Activated CD4-positive, alpha-beta T cell treated with anti-CD3 and anti-CD28 coated beads, Interleukin-2, amount 50 U/mL, for 48 hours (primary cell): ENCODE results near the gene PCDH11X.
"Not testable (repeated sequence)": the region's sequence is repeated elsewhere in the genome, so short reads cannot be mapped to it uniquely, and the experiment has no call there.

Experiments
- DNase-seq, 2 experiments: peaks; one replicate each; pipeline ENCODE4 v3.0.0-alpha.2; 2020

PCDH11X gene

DNA sequence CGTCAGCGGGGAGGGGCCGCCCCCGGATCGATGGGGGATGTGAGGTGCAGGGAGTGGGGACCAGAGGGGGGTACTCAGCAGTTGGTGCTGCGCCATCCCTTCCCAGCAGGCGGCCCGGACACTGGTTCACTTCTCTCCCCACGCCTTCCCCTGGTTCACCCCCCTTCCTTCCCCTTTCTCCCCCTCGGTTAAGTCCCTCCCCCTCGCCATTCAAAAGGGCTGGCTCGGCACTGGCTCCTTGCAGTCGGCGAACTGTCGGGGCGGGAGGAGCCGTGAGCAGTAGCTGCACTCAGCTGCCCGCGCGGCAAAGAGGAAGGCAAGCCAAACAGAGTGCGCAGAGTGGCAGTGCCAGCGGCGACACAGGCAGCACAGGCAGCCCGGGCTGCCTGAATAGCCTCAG lies at the start of gene PCDH11X:
TSS of gene PCDH11X (plus strand) at position 241 of the 400 bp plus-strand sequence. CDS start 56,130 bp downstream, outside the sequence.
- DNase-seq, result peak; percentile 1 to 5

DNA sequence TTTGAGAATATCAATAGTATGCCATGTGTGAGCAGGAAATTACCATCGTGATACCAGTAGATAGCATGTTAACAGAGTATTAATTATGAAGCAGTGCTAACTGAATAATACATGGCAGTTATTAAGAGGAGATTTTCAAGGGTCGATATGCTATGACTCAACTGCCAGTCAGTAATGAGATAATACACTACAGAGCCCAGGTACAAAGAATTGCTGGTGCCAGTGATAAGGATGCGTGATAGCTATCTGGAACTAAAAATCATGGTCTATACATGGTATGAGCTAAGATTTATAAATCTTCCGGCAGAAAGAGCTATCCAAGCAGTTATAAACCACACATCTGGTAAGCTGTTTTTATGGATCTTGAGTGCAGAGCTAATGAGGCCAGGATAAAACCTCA lies 31.7 kb upstream of the PCDH11X start:
- not testable (repeated sequence) for DNase-seq

DNA sequence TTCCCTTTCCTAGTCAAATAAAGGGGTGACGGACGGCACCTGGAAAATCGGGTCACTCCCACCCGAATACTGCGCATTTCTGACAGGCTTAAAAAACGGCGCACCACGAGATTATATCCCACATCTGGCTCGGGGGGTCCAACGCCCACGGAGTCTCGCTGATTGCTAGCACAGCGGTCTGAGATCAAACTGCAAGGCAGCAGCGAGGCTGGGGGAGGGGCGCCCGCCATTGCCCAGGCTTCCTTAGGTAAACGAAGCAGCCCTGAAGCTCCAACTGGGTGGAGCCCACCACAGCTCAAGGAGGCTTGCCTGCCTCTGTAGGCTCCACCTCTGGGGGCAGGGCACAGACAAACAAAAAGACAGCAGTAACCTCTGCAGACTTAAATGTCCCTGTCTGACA lies 26.2 kb upstream of the PCDH11X start:
- not testable (repeated sequence) for DNase-seq

GRCh38 chrX:91770619-91771488 lies 8.3 kb upstream of the PCDH11X start:
- not testable (repeated sequence) for DNase-seq

GRCh38 chrX:91773943-91774342 lies 5.2 kb upstream of the PCDH11X start:
- not testable (repeated sequence) for DNase-seq

- DNase-seq, result not testable (repeated sequence)
Observed at GRCh38 chrX:91780008-91780407, 833 bp downstream of the PCDH11X start.

GRCh38 chrX:91780698-91781097 lies 1.5 kb downstream of the PCDH11X start:
- DNase-seq, result not testable (repeated sequence)

GRCh38 chrX:91781553-91782298 lies 2.6 kb downstream of the PCDH11X start:
- DNase-seq, result not testable (repeated sequence)

DNA sequence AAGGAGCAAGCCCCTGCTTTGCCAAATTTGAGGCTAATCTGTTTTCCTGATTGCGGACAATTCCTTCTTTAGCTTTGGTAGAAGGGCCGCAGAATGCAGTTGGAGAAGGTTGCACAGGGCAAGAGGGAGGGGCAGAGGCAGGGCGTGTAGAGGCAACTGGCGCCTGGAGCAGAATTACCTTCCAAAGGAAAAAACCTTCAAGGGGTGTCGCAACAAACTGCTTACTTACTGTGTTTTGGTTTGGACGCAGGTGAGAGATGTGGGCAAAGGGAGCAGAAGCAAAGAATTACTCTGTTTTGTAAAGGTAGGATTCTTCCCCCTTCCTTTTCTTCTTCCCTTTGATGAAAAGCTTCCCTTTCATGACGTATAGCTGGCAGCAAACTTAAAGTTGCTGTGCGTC lies 3.6 kb downstream of the PCDH11X start:
- not testable (repeated sequence) for DNase-seq

- not testable (repeated sequence) for DNase-seq
Observed at GRCh38 chrX:91817537-91817936, 38.4 kb downstream of the PCDH11X start.

GRCh38 chrX:91825321-91825720 lies 46.1 kb downstream of the PCDH11X start:
- DNase-seq, result not testable (repeated sequence)
